ENCODE measurements around the gene WDR37.
A peak's percentile ranks its signal among the peaks of the same experiment; 100 is the strongest.
"Not testable (repeated sequence)": the region's sequence is repeated elsewhere in the genome, so short reads cannot be mapped to it uniquely, and the experiment has no call there.

The WDR37 gene

GRCh38 chr10:1041514-1041913 lies 14.7 kb upstream of the WDR37 start:
- ATAC-seq: no peak
- DNase-seq: no peak

DNA sequence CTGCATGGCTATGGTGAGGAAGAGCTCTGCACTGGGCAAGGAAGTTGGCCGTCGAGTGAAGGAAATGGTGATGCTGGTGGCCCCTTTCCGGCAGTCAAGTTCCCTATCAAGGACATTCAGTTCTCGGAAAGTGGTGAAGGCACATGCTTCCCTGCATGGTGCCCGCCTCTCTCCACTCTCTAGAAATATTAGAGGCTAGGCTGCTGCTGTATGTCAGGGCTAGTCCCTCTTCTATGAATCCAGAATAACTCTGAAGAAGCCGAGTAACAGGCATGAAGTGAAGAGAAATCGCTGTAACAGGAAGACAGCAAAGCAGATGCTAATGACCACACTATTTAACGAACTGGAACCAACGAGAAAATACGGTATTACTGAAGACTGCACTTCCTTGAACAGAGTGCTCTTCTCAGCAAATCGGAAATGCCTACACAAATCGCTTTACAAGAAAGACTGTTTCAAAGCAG lies 12.6 kb upstream of the WDR37 start:
- DNase-seq (no peak), ATAC-seq (peak; percentile 17)

DNA sequence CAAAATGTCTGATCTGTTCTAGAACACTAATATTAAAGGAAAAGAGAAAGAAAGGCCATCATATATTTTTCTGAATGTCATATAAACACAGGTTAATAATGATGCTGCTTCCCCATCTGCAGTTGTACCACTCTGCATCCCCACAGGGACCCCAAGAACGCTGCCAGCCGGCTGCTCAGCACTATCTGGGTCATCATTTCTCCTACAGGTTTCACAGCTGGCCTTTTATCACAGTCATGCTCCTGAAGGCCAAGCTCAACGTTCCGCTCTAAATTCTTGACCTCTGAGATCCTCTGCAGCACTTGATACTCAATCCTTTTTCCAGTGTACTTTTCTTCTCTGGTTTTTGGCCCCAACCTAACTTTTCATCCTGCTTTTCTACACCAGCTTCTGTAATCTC lies 12.0 kb upstream of the WDR37 start:
- DNase-seq (no peak), ATAC-seq (no peak)

- ATAC-seq (no peak), DNase-seq (no peak)
These were observed 11.2 kb upstream of the WDR37 start for GRCh38 chr10:1044964-1045363.

DNA sequence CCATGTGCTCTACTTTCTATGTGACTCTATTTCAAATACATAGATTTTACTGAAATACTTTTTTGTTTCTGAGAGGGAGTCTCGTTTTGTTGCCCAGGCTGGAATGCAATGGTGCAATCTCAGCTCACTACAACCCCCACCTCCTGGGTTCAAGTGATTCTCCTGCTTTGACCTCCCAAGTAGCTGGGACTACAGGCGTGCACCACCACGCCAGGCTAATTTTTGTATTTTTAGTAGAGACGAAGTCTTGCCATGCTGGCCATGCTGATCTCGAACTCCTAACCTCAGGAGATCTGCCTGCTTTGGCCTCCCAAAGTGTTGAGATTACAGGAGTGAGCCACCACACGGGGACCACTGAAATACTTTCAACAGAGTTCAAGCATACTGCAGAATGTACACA lies 10.8 kb upstream of the WDR37 start:
- DNase-seq: no peak
- ATAC-seq: no peak

GRCh38 chr10:1047937-1048336 lies 8.2 kb upstream of the WDR37 start:
- ATAC-seq (no peak), DNase-seq (peak; percentile 38)

DNA sequence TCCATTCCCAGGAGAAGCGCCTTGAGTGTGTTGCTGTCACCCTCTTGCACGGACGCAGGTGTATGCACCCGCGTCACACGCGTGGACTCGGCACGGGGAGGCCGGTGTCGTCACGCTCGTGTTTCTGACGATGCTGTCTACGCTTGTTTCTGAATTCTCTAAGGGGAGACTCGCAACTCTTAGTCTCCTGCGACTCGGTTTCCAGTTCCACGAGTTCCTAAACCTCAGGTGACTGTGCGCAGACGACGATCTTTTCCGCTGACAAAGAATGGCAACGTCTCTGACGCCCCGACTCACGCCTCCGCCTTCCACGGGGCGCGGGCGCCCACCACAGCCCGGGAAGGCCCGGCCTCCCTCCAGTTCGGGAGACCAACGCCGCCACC lies 7.8 kb upstream of the WDR37 start:
- DNase-seq (no peak), ATAC-seq (peak; percentile 7)

- ATAC-seq (peak; percentile 90), DNase-seq (peak; percentile 97)
These were observed 7.3 kb upstream of the WDR37 start, which contains the start of gene IDI1 for GRCh38 chr10:1048732-1049424. TSS of gene IDI1 (minus strand) at chr10:1049119. CDS start at chr10:1049003, 116 bp downstream.

- DNase-seq (no peak), ATAC-seq (no peak)
These were observed 6.7 kb upstream of the WDR37 start for GRCh38 chr10:1049425-1049958.

- DNase-seq: no peak
- no peak for ATAC-seq
These were observed 6.0 kb upstream of the WDR37 start for GRCh38 chr10:1050145-1050544.

- DNase-seq (no peak), ATAC-seq (no peak)
These were observed 5.6 kb upstream of the WDR37 start for GRCh38 chr10:1050554-1050953.

DNA sequence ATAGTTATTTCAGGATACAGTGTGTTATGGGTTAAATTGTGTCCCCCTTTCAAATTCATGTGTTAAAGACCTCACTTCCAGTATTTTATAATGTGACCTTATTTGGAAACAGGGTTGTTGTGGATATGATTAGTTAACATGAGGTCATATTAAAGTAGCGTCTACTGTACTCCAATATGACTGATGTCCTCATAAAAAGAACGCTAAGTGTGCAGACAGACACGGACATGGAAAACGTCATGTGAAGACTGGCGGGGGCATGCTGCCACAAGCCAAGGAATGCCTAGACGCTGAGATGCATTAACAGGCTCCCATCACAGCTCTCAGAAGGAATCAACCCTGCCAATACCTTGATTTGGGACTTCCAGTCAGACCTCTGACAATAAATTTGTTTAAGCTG lies 1.5 kb upstream of the WDR37 start:
- ATAC-seq: no peak
- DNase-seq: no peak

GRCh38 chr10:1057106-1057657 lies 997 bp downstream of the WDR37 start:
- ATAC-seq (peak; percentile 10), DNase-seq (no peak)

DNA sequence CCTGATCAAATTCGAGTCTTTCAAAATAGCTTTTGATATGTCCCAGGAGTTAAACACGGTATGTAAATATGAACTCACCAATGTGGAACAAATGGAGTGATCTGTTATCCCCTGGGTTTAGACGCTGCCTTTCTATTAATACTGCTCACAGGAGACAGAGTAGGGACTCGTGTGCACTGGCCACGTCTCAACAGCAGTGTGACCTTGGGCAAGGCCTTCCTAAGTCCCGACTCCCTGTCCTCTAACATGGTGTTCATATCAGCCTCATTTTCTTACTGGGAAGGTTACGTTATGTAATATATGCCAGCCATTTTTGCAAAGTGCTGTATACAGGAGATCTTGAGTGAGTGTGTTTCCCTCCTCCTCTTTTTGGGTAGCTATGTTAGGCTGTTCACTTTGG lies 1.8 kb downstream of the WDR37 start:
- DNase-seq: no peak
- ATAC-seq: no peak

DNA sequence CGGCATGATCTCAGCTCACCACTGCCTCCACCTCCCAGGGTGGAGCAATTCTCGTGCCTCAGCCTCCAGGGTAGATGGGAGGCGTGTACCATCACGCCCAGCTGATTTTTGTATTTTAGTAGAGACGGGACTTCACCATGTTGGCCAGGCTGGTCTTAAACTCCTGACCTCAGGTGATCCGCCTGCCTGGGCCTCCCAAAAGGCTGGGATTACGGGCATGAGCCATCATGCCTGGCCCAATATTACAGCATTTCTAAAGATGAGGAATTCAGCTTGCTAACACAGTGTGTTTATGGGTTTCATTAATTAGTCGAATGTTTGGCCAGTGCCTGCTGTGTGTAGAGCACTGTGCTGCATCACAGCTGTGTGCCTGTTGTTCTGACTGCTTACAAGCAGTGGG lies 3.7 kb downstream of the WDR37 start:
- DNase-seq (no peak), ATAC-seq (no peak)

DNA sequence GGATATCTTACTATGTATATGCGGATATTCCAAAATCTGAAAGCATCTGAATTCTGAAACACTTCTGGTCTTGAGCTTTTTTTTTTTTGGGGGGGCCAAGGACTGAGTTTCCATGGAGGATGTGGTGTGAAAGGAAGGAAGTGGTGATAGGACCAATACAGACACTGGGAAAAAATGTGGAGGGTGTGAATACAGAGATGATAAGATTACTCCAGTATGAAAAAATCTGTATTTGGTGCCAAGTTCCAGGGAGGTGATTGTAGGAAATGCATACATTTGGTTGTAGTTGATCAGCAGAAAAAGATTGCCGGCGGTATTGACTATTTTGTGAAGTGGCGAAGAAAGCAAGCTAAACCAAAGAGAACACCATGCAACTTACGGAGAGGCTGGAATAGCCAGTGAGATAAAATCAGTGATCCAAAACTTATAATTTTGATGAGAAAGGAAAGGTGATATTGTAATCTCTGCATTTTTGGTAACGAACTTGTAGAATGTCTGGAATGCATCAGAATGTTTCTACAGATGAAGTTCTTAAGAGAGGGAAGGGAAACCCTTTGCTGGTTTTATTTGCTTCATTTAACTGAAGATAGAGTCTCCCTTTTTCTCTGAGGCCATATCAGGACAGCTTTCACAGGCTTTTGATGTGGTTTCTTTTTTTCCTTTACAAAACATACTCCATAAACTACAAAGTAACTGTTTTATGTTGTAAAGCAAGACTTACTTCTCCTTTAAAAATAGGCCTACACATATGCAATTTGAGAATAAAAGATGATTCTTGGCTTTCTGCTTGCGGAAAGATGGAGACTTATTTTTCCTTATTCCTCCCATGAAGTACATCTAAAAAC lies 6.0 kb downstream of the WDR37 start:
- no peak for ATAC-seq
- DNase-seq: no peak

DNA sequence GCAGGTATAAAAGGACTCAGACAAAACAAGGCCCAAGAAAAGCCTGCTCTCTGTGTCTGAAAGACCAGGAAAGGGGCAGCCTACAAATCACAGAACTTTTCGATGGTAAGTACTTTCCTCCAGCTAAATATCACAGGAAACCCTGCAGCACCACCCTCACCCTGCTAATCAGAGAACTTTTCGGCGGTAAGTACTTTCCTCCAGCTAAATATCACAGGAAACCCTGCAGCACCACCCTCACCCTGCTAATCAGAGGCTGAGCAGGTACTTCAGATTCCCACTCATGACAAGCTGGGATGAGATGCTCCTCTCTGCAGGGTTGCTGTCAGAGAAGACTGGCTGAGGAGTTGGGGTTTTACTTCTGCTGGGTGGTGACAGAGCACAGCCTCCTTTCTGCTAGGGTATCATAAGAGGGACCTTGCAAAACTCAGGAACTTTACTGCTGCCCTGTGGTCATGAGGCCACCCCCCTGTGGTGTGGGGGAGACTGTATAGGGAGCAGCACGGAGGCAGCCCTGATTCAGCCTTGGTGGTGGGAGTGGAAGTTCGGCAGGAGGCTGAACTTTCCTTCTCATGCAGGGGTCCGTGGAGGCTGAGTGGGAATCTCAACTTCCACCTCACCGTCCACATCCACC lies 7.2 kb downstream of the WDR37 start:
- ATAC-seq (peak; percentile 83), DNase-seq (peak; percentile 34)

DNA sequence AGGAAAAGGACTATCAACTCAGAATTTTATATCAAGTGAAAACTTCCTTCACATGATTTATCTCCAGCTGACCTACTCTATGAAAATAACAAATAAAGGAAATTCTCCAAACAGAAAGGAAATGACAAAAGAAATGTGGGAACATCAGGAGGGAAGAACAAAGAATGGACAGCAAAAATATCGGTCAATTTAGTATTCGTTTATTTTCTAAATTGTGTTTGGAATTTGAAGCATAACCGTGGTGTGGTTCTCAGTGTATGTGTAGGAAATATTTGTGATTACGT lies 8.7 kb downstream of the WDR37 start:
- ATAC-seq (no peak), DNase-seq (no peak)

DNA sequence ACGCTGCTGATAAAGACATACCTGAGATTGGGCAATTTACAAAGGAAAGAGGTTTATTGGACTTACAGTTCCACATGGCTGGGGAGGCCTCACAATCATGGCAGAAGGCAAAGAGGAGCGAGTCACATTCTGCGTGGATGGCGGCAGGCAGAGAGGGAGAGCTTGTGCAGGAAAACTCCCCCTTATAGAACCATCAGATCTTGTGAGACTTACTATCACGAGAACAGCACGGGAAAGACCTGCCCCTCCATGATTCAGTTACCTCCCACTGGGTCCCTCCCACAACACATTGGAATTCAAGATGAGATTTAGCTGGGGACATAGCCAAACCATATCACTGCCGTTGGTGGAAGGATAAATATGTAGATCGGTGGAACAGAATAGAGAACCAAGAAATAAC lies 10.5 kb downstream of the WDR37 start:
- DNase-seq, ATAC-seq: not testable (repeated sequence)

GRCh38 chr10:1068380-1069361 lies 12.5 kb downstream of the WDR37 start:
- peak; percentile 60 for ATAC-seq
- no peak for DNase-seq

- DNase-seq: no peak
- ATAC-seq: no peak
These were observed 14.7 kb downstream of the WDR37 start for GRCh38 chr10:1070919-1071318.
